Camera-type eye (tissue), 1 donor: ENCODE results near the gene CWC27. TPM values are rescaled to one million over a fixed set of nuclear protein-coding genes. Genes with fewer than 3 reads are reported as not detected.

Source experiments
- total RNA-seq: library from RNA; depleted of rRNA; stranded (reverse); fragments of >200 nt; gene quantifications from one replicate; pipeline ENCODE4 v1.2.3, GENCODE V29; 2014

Gene CWC27, protein sequence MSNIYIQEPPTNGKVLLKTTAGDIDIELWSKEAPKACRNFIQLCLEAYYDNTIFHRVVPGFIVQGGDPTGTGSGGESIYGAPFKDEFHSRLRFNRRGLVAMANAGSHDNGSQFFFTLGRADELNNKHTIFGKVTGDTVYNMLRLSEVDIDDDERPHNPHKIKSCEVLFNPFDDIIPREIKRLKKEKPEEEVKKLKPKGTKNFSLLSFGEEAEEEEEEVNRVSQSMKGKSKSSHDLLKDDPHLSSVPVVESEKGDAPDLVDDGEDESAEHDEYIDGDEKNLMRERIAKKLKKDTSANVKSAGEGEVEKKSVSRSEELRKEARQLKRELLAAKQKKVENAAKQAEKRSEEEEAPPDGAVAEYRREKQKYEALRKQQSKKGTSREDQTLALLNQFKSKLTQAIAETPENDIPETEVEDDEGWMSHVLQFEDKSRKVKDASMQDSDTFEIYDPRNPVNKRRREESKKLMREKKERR
- total RNA-seq, result 29.5 TPM

DNA sequence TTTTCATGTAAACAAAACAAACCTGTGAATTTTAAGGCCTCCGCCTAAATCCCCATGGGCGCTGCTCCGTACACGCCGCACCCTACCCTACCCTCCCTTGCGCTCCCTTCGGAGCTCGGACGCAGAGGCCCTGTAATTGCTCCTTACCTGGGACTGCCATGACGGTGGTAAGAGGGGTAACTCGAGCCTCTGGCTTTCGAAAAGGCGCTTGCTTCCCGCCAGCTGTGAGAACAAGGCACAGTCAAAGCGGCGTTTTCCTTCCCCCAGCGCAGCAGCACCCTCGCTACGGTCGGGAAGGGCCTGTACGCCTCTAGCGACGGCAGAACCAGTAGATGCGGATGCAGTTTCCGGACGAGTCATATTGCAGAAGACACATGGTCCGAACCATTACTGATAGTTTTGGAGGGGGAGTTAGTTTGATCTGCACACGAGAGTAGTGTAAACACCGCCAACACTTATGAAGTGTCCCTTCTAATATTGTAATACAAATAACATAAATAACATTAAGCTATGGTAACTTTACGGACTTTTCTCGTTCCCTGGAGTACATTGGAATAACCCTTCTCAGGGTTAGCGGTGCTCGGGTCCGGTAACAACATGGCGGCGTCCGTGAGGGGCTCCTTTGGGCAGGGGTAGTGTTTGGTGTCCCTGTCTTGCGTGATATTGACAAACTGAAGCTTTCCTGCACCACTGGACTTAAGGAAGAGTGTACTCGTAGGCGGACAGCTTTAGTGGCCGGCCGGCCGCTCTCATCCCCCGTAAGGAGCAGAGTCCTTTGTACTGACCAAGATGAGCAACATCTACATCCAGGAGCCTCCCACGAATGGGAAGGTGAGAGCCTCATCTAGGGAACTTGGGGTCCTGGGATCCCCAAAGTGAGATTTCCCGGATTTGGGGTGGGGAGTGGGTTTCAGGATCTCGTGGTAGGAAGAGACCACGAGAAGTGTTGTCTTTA is at the start of gene CWC27, which contains the start of gene SREK1IP1:
CWC27 (plus strand) TSS at position 573 of the 955 bp plus-strand sequence; CDS start at position 790, 217 bp downstream.
SREK1IP1 (minus strand) TSS at position 334 of the 955 bp plus-strand sequence; CDS start at position 160, 174 bp downstream.

Other genes with a start within 250 kb of the CWC27 start
- gene SHISAL2B, start 78.4 kb upstream of the CWC27 start, total RNA-seq, result not detected
- gene SREK1IP1, start 239 bp upstream of the CWC27 start, total RNA-seq, result 27.6 TPM